ENCODE measurements around the gene SEPTIN3.

The SEPTIN3 gene

DNA sequence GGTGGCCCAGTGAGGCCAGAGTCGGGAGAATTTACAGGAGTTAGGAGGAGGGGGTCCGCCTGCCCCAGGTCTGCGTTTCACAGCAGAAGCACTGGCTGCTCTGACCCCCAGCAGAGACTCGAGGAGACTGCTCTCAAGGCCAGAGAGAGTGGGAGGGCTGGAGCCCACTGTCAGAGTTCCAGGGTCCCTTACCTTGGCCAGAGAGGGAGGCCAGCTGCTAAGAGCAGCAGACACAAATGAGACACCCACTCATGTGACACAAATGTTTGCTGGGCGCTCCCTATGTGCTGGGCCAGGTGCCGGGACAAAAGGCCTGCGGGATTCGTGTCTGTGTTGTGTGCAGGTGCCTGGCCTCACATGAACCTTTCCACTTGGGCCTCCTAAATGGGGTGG, 39.8 kb upstream of the SEPTIN3 start:
- TF ChIP-seq FOXP2 (optimal IDR thresholded peaks at IDR 0.05; ENCODE audit: borderline replicate concordance, extremely low read depth, extremely low read length, insufficient read depth) (no peak), SIN3A (IDR thresholded peaks at IDR 0.05; ENCODE audit: borderline replicate concordance, insufficient read depth, low read length) (no peak)
- TF ChIP-seq, protein P1, sequence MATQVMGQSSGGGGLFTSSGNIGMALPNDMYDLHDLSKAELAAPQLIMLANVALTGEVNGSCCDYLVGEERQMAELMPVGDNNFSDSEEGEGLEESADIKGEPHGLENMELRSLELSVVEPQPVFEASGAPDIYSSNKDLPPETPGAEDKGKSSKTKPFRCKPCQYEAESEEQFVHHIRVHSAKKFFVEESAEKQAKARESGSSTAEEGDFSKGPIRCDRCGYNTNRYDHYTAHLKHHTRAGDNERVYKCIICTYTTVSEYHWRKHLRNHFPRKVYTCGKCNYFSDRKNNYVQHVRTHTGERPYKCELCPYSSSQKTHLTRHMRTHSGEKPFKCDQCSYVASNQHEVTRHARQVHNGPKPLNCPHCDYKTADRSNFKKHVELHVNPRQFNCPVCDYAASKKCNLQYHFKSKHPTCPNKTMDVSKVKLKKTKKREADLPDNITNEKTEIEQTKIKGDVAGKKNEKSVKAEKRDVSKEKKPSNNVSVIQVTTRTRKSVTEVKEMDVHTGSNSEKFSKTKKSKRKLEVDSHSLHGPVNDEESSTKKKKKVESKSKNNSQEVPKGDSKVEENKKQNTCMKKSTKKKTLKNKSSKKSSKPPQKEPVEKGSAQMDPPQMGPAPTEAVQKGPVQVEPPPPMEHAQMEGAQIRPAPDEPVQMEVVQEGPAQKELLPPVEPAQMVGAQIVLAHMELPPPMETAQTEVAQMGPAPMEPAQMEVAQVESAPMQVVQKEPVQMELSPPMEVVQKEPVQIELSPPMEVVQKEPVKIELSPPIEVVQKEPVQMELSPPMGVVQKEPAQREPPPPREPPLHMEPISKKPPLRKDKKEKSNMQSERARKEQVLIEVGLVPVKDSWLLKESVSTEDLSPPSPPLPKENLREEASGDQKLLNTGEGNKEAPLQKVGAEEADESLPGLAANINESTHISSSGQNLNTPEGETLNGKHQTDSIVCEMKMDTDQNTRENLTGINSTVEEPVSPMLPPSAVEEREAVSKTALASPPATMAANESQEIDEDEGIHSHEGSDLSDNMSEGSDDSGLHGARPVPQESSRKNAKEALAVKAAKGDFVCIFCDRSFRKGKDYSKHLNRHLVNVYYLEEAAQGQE (IDR thresholded peaks at IDR 0.05; ENCODE audit: insufficient read depth in 1 of 2, low read depth in 2 of 2, low read length in 2 of 2): no peak

DNA sequence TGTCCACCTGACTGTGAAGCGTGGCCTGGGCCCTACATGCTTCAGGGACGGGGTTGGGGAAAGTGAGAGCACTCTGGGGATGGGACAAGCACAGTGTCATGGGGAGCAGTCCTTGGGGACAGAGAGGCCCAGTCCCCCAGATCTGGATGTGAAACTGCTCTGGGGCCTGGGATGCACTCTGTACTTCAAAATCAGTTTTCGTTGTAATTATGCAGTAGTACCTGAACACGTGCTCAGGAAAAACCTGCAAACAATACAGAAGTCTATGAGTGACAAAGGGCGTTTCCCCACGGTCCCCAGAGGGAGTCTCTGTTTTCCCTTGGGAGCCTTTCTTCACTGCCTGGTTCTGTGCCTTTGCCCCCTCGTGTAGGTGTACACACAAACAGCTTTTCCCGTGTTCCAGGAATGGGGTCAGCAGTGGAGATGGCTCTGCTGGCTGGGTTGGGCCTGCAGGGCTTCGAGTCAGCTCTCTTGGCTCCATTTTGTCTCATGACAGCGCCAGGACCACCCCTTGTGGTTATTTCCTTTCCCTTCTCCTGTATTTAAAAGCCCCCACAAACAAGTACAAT, 37.5 kb upstream of the SEPTIN3 start:
- TF ChIP-seq, protein P1 (IDR thresholded peaks at IDR 0.05; ENCODE audit: insufficient read depth in 1 of 2, low read depth in 2 of 2, low read length in 2 of 2): no peak
- no peak; the same call in 1 of the 2 replicates for TF ChIP-seq POLR2AphosphoS5 (IDR thresholded peaks at IDR 0.05; ENCODE audit: low read depth, low read length)
- TF ChIP-seq SIN3A (IDR thresholded peaks at IDR 0.05; ENCODE audit: borderline replicate concordance, insufficient read depth, low read length): no peak
- TF ChIP-seq TAF1 (IDR thresholded peaks at IDR 0.05; ENCODE audit: borderline replicate concordance, insufficient read depth, low read length): no peak
- TF ChIP-seq FOXP2 (optimal IDR thresholded peaks at IDR 0.05; ENCODE audit: borderline replicate concordance, extremely low read depth, extremely low read length, insufficient read depth): no peak

DNA sequence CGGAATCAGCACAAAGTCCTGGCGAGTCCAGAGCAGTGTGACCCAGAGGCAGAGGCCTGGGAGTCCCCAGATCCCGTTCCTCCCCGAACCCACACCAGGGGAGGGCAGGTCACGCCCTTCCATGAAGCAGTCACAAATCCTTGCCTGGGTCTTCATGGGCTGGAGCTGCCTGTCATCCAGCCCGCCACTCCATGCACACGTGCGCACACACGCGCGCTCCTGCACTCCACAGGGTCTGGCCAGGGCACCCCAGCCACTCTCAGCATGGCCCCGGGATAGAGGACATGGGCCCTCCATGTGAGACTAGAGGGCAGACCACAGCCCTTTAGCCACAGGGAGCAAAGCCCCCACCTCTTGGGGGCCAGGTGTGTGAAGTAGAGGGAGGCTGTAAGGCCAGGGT, 36.9 kb upstream of the SEPTIN3 start:
- TF ChIP-seq TAF1 (IDR thresholded peaks at IDR 0.05; ENCODE audit: borderline replicate concordance, insufficient read depth, low read length) (no peak), FOXP2 (optimal IDR thresholded peaks at IDR 0.05; ENCODE audit: borderline replicate concordance, extremely low read depth, extremely low read length, insufficient read depth) (no peak), POLR2AphosphoS5 (IDR thresholded peaks at IDR 0.05; ENCODE audit: low read depth, low read length) (no peak), SIN3A (IDR thresholded peaks at IDR 0.05; ENCODE audit: borderline replicate concordance, insufficient read depth, low read length) (no peak)
- TF ChIP-seq, protein P1 (IDR thresholded peaks at IDR 0.05; ENCODE audit: insufficient read depth in 1 of 2, low read depth in 2 of 2, low read length in 2 of 2): no peak

DNA sequence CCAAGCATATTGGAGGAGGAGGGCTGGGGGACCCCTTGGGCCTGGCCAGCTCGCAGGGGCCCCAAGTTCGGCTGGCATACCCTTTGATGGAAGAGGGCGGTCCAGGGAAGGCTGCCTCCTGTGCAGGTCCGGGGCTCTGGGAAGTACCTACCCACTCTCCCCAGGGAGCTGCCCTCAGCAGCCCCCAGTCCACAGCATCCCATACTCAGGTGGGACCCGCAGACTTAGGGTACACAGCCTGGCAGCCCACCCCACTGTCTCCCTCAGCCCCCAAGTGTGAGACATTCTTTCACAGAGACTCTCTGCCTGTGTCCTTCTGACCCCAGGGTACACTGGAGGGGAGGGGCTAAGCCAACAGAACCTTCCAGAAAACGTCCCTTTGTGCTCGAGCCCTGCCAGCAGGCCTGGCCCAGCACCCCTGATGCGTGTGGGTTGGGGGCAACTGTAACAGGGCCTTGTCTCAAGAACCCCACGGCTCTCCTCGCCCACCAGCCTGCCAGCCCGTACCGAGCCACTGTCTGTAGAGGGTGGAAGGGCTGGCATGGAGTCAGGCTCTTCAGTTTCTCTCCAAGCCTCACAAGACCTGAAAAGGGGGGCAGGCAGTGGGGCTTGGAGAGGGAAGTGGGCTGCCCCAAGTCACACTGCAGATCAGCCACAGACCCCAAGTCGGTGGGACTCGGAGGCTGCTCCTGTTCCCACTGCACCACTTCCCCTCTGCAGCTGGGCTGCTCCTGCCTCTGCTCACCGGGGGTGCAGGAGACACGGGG, 35.6 kb upstream of the SEPTIN3 start:
- TF ChIP-seq FOXP2 (optimal IDR thresholded peaks at IDR 0.05; ENCODE audit: borderline replicate concordance, extremely low read depth, extremely low read length, insufficient read depth): no peak
- TF ChIP-seq TAF1 (IDR thresholded peaks at IDR 0.05; ENCODE audit: borderline replicate concordance, insufficient read depth, low read length): no peak

DNA sequence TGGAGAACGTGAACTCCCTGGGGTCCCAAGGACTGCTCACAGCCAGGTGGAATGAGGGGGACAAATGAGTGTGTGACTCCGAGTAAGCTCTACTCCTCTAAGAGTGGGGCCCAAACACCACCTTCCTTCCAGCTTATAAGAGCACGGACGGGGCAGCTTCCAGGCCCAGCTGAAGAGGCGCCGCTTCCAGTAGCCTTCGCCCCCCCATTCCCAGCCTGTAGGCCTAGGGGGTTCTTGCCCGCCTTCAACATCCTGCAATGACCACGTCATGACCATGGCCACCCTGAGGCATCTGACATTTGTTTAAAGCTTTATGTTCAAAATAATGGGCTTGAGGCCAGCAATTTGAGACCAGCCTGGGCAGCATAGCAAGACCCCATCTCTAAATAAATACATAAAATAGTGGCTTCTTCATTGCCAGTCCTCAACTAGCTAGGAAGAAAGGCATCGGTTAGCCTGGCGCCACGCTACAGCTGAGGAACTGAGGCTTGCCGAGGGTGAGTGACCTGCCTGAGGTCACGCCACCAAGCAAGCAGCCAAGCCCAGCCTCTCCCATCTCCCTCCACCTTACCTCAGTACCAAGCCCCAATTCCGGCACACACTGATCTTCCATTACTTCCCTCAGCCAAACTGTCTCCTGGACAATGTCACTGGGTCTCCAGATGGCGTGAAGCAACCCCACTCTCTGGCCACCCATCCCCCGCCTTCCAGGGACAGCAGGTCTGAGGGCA, 34.8 kb upstream of the SEPTIN3 start:
- TF ChIP-seq FOXP2 (optimal IDR thresholded peaks at IDR 0.05; ENCODE audit: borderline replicate concordance, extremely low read depth, extremely low read length, insufficient read depth) (no peak), TAF1 (IDR thresholded peaks at IDR 0.05; ENCODE audit: borderline replicate concordance, insufficient read depth, low read length) (no peak), SIN3A (IDR thresholded peaks at IDR 0.05; ENCODE audit: borderline replicate concordance, insufficient read depth, low read length) (no peak), POLR2AphosphoS5 (IDR thresholded peaks at IDR 0.05; ENCODE audit: low read depth, low read length) (no peak)
- TF ChIP-seq, protein P1 (IDR thresholded peaks at IDR 0.05; ENCODE audit: insufficient read depth in 1 of 2, low read depth in 2 of 2, low read length in 2 of 2): no peak
